Activated CD8-positive, alpha-beta T cell treated with anti-CD3 and anti-CD28 coated beads for 36 hours (primary cell): Measurements from ENCODE around the gene TBC1D19. TPM values are rescaled to one million over a fixed set of nuclear protein-coding genes. Genes with fewer than 3 reads are reported as not detected.

Experiments used
- ATAC-seq: fragments of 200-7000 bp; cut with Tn5 transposase; one replicate; pipeline ENCODE4 v1.10.0; 2021; ENCODE audit warnings: mild to moderate bottlenecking, moderate library complexity
- CTCF ChIA-PET: fragments of 350-600 bp; sonication (Branson Sonifier 250); formaldehyde crosslinking; loops from one replicate; lab custom pipeline; 2021; ENCODE audit warnings: antibody characterized with exemption; lab: Charles Lee
- POLR2A ChIA-PET: fragments of 350-600 bp; sonication (Branson Sonifier 250); formaldehyde crosslinking; loops from one replicate; lab custom pipeline; 2021; ENCODE audit warnings: antibody characterized with exemption; lab: Charles Lee
- DNase-seq: peaks from one replicate; pipeline ENCODE4 v3.0.0-alpha.2; 2020
- H3K27ac Mint-ChIP-seq: one replicate; pipeline ENCODE4 v1.8.0; 2021; ENCODE audit warnings: mild to moderate bottlenecking, mixed read lengths
- H3K27me3 Mint-ChIP-seq: one replicate; pipeline ENCODE4 v1.8.0; 2021; ENCODE audit warnings: mixed read lengths
- H3K36me3 Mint-ChIP-seq: one replicate; pipeline ENCODE4 v1.8.0; 2021; ENCODE audit warnings: low read depth, mixed read lengths
- H3K4me1 Mint-ChIP-seq: one replicate; pipeline ENCODE4 v1.8.0; 2021; ENCODE audit warnings: low read depth, mixed read lengths
- H3K4me3 Mint-ChIP-seq: one replicate; pipeline ENCODE4 v1.8.0; 2021; ENCODE audit warnings: mild to moderate bottlenecking, moderate library complexity, mixed read lengths
- H3K9me3 Mint-ChIP-seq: one replicate; pipeline ENCODE4 v1.8.0; 2021; ENCODE audit warnings: mixed read lengths
- intact Hi-C: fragments of 100-400 bp; cut with micrococcal nuclease; formaldehyde crosslinking; loops from one replicate; pipeline ENCODE4 v1.10.0; 2022
- total RNA-seq, 2 experiments: library from RNA; stranded (reverse); gene quantifications; one replicate each; pipeline ENCODE4 v1.2.3, GENCODE V29; 2021
- TF ChIP-seq, protein P1 (sequence below): fragments of 200-600 bp; IDR thresholded peaks from one replicate; pipeline ENCODE4 v1.8.0; 2022; ENCODE audit warnings: antibody characterized with exemption, mild to moderate bottlenecking

The TBC1D19 gene
- total RNA-seq, 2 experiments from 2014 or later = 4.0 to 4.5 TPM

DNA sequence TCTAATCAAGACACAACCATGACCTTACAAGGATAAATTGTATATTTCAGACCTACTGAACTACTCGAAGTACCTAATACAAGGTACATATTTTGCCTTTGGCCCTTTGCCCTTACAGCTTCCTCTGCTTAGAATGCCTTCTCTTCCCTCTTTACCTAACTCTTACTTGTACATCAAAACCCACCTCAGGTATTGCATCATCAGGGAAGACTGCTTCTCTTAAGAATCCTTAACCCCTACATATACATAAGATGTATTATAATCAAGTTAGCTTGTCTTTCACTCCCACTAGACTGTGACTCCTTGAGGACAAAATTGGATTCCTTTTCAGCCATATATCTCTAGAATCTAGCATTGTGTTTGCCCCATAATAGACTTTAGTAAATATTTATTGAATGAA is 175.0 kb downstream of the TBC1D19 start:
- ChIA-PET CTCF (no interaction called here), POLR2A (no interaction called here)
- H3K36me3 Mint-ChIP-seq = no peaks in the 10 kb centered on the region
- H3K27me3 Mint-ChIP-seq = no peaks in the 10 kb centered on the region
- intact Hi-C loops = no loop called here
- H3K4me3 Mint-ChIP-seq = no peak overlapping the region
- TF ChIP-seq, protein P1, sequence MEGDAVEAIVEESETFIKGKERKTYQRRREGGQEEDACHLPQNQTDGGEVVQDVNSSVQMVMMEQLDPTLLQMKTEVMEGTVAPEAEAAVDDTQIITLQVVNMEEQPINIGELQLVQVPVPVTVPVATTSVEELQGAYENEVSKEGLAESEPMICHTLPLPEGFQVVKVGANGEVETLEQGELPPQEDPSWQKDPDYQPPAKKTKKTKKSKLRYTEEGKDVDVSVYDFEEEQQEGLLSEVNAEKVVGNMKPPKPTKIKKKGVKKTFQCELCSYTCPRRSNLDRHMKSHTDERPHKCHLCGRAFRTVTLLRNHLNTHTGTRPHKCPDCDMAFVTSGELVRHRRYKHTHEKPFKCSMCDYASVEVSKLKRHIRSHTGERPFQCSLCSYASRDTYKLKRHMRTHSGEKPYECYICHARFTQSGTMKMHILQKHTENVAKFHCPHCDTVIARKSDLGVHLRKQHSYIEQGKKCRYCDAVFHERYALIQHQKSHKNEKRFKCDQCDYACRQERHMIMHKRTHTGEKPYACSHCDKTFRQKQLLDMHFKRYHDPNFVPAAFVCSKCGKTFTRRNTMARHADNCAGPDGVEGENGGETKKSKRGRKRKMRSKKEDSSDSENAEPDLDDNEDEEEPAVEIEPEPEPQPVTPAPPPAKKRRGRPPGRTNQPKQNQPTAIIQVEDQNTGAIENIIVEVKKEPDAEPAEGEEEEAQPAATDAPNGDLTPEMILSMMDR = no peak
- no peak overlapping the region for H3K27ac Mint-ChIP-seq
- no peaks in the 10 kb centered on the region for H3K9me3 Mint-ChIP-seq
- DNase-seq = no peak
- no peak for ATAC-seq
- H3K4me1 Mint-ChIP-seq = peaks cover 2% of the 10 kb centered on the region

DNA sequence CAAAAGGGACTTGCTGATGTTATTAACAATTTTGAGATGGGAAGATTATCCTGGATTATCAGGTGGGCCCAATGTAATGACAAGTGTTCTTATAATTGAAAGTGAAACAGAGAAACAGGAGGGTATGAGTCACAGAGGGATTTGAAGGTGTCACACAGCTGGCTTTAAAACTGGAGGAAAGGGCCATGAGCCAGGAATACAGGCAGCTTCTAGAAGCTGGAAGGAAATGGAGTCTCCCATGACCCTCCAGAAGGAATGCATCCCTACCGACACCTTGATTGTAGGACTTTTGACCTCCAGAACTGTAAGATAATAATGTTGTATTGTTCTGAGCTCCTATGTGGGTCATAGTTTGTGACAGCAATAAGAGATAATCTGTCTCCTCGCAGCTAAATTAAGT is 178.8 kb downstream of the TBC1D19 start:
- no peaks in the 10 kb centered on the region for H3K27me3 Mint-ChIP-seq
- no peak for DNase-seq
- POLR2A ChIA-PET = no interaction called here
- ATAC-seq = no peak
- no peaks in the 10 kb centered on the region for H3K9me3 Mint-ChIP-seq
- H3K36me3 Mint-ChIP-seq = peaks cover 3% of the 10 kb centered on the region
- CTCF ChIA-PET = interaction anchor here (0.8 kb wide), 1 partner anchor 12 kb away, joined by 3 read pairs; no protein-coding TSS in a partner anchor
- no peak overlapping the region for H3K27ac Mint-ChIP-seq
- TF ChIP-seq, protein P1 = no peak
- H3K4me3 Mint-ChIP-seq = no peak overlapping the region
- intact Hi-C loops = no loop called here
- peaks cover 2% of the 10 kb centered on the region for H3K4me1 Mint-ChIP-seq

DNA sequence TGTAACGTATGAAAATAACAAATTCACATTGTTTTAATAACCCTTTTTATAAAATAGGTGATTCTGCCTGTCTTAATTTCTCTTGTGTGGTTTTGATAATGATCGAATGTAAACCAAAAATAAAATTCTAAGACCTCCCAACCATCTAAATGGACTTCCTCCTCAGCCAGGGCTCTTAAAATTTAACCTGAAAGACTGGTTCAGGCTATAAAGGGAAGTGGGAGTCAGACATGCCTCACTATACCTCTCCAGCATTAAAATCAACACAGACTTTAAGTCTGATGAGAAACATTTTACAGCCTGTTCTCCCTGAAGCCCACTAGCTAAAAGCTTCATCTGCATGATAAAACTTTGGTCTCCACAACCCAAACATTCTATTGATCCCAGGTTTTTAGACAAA is 179.2 kb downstream of the TBC1D19 start:
- TF ChIP-seq, protein P1 = no peak
- Mint-ChIP-seq H3K36me3 (peaks cover 3% of the 10 kb centered on the region), H3K27me3 (no peaks in the 10 kb centered on the region), H3K4me1 (peaks cover 2% of the 10 kb centered on the region), H3K9me3 (no peaks in the 10 kb centered on the region), H3K4me3 (no peak overlapping the region), H3K27ac (no peak overlapping the region)
- CTCF ChIA-PET = interaction anchor here (0.8 kb wide), 1 partner anchor 11 kb away, joined by 3 read pairs; no protein-coding TSS in a partner anchor
- POLR2A ChIA-PET = no interaction called here
- ATAC-seq = no peak
- intact Hi-C loops = no loop called here
- DNase-seq = no peak

DNA sequence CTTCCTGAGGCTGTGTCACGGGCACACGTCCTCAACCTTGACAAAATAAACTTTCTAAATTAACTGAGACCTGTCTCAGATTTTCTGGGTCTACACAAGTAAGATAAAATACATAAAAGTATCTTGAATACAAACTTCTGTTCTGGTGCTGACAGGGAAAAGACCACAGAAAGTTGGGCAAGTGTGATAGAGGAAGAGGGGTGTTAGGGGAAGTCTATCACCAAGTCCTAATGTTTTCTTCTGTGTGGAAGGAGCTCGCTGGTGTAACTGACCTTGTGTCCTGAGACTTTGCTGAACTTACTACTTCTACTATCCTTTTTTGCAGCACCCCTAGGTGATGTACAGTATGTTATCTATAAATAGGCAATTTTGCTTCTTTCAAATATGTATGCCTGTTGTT is 179.8 kb downstream of the TBC1D19 start:
- intact Hi-C loops = no loop called here
- no peak overlapping the region for H3K4me3 Mint-ChIP-seq
- H3K27me3 Mint-ChIP-seq = no peaks in the 10 kb centered on the region
- peaks cover 2% of the 10 kb centered on the region for H3K4me1 Mint-ChIP-seq
- H3K9me3 Mint-ChIP-seq = no peaks in the 10 kb centered on the region
- TF ChIP-seq, protein P1 = no peak
- ChIA-PET CTCF (interaction anchor here (0.7 kb wide), 1 partner anchor 50 kb away, joined by 3 read pairs; no protein-coding TSS in a partner anchor), POLR2A (no interaction called here)
- no peak for ATAC-seq
- H3K36me3 Mint-ChIP-seq = peaks cover 3% of the 10 kb centered on the region
- H3K27ac Mint-ChIP-seq = no peak overlapping the region
- DNase-seq = no peak

DNA sequence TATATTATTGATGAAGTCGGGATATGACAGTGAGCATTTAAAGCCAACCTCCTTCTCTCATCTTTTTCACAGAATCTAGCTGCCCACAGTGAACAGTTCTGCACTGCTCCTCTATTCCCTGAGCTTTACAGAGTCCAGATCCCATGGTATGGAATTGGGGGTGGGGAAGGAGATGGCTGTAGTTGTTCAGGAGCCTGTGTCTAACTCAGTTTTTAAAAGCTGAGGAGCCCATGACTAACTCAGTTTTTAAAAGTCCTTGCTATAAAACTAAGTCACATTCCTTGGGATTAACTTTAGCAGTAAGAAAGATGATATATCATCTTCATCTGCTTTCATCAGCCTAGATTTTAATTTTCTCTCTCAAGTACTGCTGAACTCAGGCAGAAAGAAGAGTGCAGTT is 180.3 kb downstream of the TBC1D19 start:
- DNase-seq = no peak
- Mint-ChIP-seq H3K4me3 (no peak overlapping the region), H3K27me3 (no peaks in the 10 kb centered on the region), H3K4me1 (peaks cover 2% of the 10 kb centered on the region), H3K36me3 (peaks cover 3% of the 10 kb centered on the region), H3K27ac (no peak overlapping the region), H3K9me3 (no peaks in the 10 kb centered on the region)
- intact Hi-C loops = no loop called here
- ATAC-seq = no peak
- TF ChIP-seq, protein P1 = no peak
- ChIA-PET CTCF (interaction anchor here (0.7 kb wide), 1 partner anchor 51 kb away, joined by 3 read pairs; no protein-coding TSS in a partner anchor), POLR2A (no interaction called here)
